Measurements from ENCODE around the gene LRRTM2.

DNA sequence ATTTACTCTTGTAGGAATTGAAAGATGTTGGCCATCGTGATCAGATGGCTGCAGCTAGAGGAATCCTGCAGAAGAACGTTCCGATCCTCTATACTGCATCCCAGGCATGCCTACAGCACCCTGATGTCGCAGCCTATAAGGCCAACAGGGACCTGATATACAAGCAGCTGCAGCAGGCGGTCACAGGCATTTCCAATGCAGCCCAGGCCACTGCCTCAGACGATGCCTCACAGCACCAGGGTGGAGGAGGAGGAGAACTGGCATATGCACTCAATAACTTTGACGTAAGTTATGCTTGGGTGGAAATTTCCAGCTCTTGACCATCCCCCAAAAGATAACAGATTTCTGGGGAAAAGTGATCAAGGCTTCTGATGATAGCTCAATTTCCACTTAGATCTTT lies 50.6 kb downstream of the LRRTM2 start:
- no peak for TF ChIP-seq TCF7 (CRISPR knock-in tag; IDR thresholded peaks at IDR 0.05; ENCODE audit: low read depth)
- TF ChIP-seq, protein P1, sequence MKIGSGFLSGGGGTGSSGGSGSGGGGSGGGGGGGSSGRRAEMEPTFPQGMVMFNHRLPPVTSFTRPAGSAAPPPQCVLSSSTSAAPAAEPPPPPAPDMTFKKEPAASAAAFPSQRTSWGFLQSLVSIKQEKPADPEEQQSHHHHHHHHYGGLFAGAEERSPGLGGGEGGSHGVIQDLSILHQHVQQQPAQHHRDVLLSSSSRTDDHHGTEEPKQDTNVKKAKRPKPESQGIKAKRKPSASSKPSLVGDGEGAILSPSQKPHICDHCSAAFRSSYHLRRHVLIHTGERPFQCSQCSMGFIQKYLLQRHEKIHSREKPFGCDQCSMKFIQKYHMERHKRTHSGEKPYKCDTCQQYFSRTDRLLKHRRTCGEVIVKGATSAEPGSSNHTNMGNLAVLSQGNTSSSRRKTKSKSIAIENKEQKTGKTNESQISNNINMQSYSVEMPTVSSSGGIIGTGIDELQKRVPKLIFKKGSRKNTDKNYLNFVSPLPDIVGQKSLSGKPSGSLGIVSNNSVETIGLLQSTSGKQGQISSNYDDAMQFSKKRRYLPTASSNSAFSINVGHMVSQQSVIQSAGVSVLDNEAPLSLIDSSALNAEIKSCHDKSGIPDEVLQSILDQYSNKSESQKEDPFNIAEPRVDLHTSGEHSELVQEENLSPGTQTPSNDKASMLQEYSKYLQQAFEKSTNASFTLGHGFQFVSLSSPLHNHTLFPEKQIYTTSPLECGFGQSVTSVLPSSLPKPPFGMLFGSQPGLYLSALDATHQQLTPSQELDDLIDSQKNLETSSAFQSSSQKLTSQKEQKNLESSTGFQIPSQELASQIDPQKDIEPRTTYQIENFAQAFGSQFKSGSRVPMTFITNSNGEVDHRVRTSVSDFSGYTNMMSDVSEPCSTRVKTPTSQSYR (CRISPR knock-in tag; IDR thresholded peaks at IDR 0.05): no peak
- TF ChIP-seq, protein P2, sequence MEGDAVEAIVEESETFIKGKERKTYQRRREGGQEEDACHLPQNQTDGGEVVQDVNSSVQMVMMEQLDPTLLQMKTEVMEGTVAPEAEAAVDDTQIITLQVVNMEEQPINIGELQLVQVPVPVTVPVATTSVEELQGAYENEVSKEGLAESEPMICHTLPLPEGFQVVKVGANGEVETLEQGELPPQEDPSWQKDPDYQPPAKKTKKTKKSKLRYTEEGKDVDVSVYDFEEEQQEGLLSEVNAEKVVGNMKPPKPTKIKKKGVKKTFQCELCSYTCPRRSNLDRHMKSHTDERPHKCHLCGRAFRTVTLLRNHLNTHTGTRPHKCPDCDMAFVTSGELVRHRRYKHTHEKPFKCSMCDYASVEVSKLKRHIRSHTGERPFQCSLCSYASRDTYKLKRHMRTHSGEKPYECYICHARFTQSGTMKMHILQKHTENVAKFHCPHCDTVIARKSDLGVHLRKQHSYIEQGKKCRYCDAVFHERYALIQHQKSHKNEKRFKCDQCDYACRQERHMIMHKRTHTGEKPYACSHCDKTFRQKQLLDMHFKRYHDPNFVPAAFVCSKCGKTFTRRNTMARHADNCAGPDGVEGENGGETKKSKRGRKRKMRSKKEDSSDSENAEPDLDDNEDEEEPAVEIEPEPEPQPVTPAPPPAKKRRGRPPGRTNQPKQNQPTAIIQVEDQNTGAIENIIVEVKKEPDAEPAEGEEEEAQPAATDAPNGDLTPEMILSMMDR (IDR thresholded peaks at IDR 0.05): no peak
- TF ChIP-seq NFYB (CRISPR knock-in tag; conservative IDR thresholded peaks at IDR 0.05; ENCODE audit: low read depth): no peak
- TF ChIP-seq, protein P3, sequence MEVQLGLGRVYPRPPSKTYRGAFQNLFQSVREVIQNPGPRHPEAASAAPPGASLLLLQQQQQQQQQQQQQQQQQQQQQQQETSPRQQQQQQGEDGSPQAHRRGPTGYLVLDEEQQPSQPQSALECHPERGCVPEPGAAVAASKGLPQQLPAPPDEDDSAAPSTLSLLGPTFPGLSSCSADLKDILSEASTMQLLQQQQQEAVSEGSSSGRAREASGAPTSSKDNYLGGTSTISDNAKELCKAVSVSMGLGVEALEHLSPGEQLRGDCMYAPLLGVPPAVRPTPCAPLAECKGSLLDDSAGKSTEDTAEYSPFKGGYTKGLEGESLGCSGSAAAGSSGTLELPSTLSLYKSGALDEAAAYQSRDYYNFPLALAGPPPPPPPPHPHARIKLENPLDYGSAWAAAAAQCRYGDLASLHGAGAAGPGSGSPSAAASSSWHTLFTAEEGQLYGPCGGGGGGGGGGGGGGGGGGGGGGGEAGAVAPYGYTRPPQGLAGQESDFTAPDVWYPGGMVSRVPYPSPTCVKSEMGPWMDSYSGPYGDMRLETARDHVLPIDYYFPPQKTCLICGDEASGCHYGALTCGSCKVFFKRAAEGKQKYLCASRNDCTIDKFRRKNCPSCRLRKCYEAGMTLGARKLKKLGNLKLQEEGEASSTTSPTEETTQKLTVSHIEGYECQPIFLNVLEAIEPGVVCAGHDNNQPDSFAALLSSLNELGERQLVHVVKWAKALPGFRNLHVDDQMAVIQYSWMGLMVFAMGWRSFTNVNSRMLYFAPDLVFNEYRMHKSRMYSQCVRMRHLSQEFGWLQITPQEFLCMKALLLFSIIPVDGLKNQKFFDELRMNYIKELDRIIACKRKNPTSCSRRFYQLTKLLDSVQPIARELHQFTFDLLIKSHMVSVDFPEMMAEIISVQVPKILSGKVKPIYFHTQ (CRISPR knock-in tag; IDR thresholded peaks at IDR 0.05): no peak
- TF ChIP-seq SP1 (CRISPR knock-in tag; conservative IDR thresholded peaks at IDR 0.05): no peak
- TF ChIP-seq, protein P4, sequence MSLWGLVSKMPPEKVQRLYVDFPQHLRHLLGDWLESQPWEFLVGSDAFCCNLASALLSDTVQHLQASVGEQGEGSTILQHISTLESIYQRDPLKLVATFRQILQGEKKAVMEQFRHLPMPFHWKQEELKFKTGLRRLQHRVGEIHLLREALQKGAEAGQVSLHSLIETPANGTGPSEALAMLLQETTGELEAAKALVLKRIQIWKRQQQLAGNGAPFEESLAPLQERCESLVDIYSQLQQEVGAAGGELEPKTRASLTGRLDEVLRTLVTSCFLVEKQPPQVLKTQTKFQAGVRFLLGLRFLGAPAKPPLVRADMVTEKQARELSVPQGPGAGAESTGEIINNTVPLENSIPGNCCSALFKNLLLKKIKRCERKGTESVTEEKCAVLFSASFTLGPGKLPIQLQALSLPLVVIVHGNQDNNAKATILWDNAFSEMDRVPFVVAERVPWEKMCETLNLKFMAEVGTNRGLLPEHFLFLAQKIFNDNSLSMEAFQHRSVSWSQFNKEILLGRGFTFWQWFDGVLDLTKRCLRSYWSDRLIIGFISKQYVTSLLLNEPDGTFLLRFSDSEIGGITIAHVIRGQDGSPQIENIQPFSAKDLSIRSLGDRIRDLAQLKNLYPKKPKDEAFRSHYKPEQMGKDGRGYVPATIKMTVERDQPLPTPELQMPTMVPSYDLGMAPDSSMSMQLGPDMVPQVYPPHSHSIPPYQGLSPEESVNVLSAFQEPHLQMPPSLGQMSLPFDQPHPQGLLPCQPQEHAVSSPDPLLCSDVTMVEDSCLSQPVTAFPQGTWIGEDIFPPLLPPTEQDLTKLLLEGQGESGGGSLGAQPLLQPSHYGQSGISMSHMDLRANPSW (CRISPR knock-in tag; conservative IDR thresholded peaks at IDR 0.05; ENCODE audit: low read depth): no peak
- TF ChIP-seq ZNF671 (CRISPR knock-in tag; IDR thresholded peaks at IDR 0.05): no peak
- no peak for TF ChIP-seq ZNF317 (CRISPR knock-in tag; IDR thresholded peaks at IDR 0.05; ENCODE audit: borderline replicate concordance, low read depth)
- TF ChIP-seq, protein P5, sequence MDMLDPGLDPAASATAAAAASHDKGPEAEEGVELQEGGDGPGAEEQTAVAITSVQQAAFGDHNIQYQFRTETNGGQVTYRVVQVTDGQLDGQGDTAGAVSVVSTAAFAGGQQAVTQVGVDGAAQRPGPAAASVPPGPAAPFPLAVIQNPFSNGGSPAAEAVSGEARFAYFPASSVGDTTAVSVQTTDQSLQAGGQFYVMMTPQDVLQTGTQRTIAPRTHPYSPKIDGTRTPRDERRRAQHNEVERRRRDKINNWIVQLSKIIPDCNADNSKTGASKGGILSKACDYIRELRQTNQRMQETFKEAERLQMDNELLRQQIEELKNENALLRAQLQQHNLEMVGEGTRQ (CRISPR knock-in tag; IDR thresholded peaks at IDR 0.05): no peak
- no peak for TF ChIP-seq JUN (CRISPR knock-in tag; IDR thresholded peaks at IDR 0.05)
